ENCODE results near the gene IGF2R.

GRCh38 chr6:160102399-160102798 lies 133.5 kb downstream of the IGF2R start:
- TF ChIP-seq CTCF (IDR thresholded peaks at IDR 0.05) (no peak), POLR2A (IDR thresholded peaks at IDR 0.05) (no peak)

Measured in esophagus squamous epithelium (tissue), 4 donors.